ENCODE data around the gene SNCAIP.
"Not testable (repeated sequence)": the region's sequence is repeated elsewhere in the genome, so short reads cannot be mapped to it uniquely, and the experiment has no call there.

SNCAIP gene

DNA sequence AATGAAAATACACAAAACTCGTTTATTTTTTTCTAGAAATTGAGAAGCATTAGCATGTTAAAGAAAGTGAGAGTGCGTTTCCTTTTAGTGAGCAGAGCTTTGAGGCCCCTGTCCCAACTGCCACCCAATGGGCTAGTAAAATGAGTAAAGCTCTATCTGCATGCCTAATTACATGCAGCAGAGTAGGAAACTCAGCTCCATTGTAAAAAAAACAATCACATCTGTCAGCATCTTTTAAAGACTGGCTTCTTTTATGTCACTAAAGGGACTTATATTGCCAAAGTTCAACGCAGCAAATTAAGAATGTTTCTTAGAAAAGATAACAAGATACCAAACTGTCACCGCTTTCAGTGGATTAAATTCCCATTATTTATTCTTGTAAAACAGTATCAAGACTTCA is 154.0 kb downstream of the SNCAIP start:
- no peak for DNase-seq (ENCODE audit: low read depth in 2 of 2)

DNA sequence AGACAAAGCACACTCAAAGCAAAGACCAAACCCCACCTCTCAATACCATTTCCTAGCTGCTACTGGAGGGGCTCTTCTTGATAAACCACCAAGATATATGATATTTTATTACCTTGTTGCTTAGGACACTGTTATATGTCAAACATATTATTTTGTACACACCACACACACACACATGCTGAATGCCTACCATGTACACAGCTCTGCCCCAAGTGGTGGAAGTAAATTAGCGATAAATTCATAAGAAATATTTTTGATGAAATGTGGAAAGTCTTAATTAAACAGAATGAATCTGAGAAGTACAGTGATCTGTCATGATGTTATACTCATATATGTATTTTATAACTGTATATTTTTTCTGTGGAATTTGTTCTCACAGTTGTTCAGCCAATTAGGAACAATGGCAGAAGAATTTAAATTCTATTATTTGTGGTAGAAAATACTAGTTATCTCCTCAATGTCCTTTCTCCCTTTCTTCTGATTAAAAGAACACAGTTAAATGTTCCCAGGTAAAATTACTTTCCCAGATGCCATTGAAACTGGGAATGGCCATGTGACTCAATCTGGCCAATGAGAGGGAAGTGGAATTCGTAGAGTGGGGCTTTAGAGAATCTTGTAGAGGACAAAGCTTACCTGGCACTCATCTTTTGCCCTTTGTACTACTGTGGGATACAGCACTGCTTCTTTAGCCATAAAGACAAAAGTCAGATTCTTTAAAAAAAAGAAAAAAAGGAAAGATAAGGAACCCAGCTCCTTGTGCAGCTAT is 156.5 kb downstream of the SNCAIP start:
- DNase-seq (ENCODE audit: low read depth in 2 of 2): no peak

DNA sequence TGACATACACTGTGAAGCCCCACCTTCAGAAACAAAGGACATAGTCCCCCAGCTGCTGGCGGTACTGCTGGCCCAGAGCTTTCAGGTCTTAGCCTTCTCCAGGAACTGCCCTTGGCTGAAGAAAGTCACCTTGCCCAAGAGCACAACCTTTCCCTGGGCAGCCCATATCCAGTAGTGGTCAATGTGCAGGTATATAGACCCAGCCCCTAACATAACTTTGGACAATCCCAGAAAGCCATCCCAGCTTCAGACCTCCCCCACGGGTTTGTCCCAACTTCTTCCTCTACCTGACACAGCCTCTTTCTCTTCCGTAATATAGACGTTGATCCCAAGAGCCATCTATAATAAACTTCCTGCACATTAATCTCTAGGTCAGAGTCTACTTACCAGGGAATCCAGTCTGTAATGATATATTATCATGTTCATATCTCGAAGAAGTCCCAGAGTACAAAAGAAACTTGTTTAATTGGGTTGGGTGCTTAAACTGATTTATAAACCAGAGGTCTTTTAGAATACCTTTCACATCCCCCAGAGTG is 157.4 kb downstream of the SNCAIP start:
- no peak for DNase-seq (ENCODE audit: low read depth in 2 of 2)

DNA sequence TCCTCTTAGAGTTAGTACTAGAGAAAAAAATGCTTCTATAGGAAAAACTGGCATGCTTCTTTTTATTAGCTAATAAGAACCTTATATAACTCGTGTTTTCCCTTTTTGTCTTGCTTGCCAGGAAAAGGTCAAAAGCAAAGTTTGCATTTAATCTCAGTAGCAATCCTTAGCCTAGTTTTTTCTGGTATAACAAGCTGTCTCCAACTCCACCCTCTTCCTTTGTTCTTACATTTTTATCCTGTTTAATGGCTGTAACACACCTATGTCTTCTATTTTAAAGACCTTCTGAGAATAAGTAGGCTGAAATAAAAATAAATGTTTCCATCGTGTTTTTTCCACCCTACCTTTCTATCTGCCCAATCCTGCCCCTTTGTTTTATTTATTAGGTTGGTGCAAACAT is 158.3 kb downstream of the SNCAIP start:
- DNase-seq (ENCODE audit: low read depth in 2 of 2): no peak

DNA sequence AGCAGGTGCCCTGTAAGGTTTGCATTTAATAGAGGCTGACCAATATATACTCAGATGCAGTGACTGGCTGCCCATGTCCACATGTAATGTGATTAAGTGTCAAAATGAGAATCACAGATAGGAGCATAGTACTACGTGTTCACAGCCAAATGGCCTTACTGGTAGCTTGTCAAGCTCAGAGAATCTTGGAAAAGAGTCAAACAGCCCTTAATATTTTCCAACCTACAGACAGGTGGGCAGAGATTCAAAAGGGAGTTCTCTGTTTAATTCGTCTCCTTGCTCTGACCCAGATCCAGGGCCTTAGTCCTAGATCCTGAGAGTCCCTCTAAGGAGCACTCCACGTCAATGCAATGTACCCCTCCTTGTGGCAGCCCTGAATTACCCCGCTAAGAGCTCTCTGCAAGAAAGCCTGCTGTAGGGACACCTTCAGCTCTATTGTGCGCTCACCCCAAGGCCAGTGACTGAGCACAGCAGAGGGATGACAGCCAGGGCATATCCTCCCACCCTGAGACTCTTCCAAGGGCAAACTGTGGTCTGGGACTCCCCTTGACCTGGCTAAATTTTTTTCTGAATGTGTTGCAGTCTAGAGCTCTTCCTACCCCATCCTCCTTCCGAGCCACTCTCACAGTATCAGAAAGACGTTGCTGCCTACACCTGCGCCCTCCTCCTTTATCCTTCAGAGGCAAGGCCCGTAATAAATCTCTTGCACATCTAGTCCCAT is 159.2 kb downstream of the SNCAIP start:
- no peak for DNase-seq (ENCODE audit: low read depth in 2 of 2)

DNA sequence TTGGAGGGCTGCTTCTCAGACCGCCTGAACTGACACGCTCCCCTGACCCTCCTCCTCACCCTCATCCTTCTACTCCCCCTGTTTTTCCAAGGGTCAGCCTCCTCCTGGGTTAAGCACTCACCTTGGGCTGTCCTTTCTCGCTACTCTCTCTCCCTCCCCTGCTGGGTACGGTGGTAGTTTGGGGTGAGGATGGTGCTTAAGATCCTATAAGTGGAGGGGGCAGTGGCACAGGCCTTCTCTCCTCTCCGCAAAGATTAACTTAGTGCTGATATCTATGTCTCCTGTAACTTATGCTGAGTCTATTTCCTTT is 159.7 kb downstream of the SNCAIP start:
- no peak for DNase-seq (ENCODE audit: low read depth in 2 of 2)

DNA sequence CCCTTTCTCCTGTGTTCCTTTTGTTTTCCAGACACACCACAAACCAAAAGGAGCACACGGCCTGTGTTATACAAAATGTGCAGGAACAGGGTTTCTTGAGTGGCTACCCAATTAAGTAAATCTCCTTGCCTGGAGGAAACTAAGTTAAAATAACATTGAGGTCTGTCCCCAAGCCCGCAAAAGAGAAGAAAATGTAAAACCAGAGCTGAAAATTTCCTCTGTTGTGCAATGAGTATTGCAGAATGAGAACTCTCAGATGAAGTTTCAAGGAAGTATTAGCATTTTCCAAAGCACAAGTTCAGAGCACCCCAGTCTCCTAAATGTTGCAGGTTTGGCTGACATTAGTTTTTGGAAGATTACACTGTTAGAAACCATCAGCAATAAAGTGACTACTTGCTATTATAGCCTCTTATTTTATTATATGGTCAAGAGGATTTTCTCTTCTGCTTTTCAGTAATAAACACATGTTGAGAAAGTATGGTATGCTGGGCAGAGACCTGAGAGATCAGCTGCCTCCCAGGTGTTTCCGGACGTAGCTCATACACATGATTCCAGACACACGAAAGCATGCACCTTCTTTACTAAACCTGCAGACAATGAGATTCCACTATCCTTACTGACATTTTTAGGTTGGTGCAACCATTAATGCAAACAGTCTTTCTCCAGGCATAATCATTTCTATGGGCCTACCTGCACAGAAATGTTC is 161.3 kb downstream of the SNCAIP start:
- DNase-seq (ENCODE audit: low read depth in 2 of 2): no peak

DNA sequence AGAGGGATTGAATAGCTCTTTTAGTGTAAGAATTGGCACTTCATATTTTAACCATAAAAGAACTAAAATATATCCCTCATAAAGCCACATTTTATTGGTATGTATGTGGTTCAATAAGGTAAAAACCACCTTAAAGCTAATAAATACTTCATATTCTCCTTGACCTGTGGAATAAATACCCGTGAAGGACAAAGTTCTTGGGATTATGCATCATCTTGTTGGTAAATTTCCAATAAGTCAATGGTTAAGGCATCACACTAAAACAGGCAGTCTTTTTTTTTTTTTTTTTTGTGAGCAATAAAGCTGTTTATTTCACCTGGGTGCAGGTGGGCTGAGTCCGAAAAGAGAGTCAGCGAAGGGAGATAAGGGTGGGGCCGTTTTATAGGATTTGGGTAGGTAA is 161.9 kb downstream of the SNCAIP start:
- no peak for DNase-seq (ENCODE audit: low read depth in 2 of 2)

DNA sequence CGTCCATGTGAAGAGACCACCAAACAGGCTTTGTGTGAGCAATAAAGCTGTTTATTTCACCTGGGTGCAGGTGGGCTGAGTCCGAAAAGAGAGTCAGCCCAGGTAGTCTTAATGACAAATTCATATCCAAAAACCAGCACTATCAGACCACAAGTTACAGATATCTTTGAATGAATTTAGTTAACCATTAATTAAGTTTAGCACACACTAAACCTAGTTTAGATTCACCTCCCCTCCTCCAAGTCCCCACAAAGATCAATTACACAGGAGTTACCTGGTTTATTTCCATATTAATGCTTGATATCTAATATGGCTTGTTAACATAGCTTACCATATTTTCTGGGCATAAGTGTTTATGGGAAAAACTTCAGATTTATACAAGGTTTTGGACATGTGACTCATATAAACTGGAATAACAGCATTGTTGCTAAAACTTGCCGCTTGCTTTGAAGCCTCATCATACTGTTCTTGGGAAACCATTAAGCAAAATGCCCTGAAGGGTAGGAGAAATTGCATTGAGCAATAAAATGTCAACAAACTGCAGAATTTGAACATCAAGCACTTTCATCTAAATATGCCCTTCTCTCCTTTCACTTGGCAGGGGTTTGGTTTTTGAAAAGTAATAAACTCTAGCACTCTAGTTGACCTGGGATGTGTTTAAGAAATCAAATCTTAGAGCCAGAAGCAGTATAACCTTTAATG is 166.9 kb downstream of the SNCAIP start:
- DNase-seq (ENCODE audit: low read depth in 2 of 2): no peak

DNA sequence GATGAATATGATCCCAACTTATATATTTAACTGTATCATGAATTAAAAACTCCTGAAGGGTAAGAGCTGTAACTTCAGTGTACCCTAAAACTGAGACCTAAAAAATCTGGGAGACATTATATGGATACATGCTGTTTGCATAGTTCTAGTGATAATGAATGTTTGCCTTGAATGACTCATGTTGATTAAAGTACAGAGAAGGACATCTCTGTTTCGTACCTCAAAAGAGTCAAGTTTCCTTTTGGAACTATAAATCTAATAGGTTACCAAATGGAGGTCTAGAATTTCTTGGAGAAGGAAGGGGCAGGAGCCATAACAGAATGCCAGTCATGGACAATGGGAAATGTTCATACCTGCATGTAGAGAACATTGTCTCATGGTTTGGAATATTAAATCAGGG is 168.1 kb downstream of the SNCAIP start:
- DNase-seq (ENCODE audit: low read depth in 2 of 2): no peak

DNA sequence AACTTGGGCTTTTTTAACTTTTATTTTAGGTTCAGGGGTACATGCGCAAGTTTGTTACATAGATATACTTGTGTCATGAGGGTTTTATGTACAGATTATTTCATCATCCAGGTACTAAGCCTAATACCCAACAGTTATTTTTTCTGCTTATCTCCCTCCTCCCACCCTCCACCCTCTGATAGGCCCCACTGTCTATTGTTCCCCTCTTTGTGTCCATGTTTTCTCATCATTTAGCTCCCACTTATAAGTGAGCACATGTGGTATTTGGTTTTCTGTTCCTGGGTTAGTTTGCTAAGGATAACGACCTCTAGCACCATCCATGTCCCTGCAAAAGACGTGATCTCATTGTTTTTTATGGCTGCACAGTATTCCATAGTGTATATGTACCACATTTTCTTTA is 172.1 kb downstream of the SNCAIP start:
- DNase-seq (ENCODE audit: low read depth in 2 of 2): no peak

DNA sequence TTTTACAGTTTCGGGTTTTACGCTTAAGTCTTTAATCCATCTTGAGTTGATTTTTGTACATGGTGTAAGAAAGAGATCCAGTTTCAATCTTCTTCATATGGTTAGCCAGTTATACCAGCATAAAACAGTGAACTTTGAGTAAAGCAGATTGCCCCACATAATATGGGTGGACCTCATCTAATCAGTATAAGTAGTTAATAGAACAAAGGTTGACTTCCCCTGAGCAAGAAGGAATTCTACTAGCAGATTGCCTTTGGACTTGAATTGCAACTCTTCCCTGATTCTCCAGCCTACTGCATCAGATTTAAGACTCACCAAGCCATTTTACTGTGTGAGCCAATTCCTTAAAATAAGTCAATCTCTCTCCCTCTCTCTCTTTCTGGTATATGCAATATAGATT is 173.2 kb downstream of the SNCAIP start:
- DNase-seq (ENCODE audit: low read depth in 2 of 2): no peak

DNA sequence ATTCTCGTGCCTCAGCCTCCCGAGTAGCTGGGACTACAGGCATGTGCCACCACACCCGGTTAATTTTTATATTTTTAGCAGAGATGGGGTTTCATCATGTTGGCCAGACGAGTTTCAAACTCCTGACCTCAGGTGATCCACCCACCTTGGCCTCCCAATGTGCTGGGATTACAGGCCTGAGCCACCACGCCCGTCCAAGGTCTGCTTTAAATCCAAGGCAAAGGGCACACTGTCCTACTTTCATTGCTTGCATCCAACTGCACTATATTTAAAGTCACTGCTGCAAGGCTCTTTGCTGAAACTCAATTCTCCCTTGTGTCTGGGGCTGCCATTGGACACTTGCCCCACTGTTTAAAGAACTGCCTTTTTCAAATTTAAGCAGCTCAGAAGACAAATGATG is 174.6 kb downstream of the SNCAIP start:
- not testable (repeated sequence) for DNase-seq (ENCODE audit: low read depth in 2 of 2)

DNA sequence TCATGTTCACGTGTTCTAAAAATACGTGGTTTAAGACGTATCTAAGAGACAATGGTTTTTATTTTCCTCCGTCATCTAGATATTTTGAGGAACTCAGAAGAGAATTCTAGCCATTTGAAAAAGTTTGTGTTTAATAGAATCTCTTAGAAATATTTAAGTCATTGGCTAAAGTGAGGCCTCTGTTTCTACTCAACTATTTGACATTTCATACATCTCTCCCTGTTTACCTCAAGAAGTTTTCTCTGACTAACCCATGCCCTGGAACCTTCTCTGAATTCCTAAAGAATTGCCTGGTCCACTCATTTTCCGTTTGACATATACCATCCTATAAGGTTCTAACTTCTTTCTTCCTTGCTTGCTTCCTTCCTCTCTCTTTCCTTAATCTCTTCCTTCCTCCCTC is 178.7 kb downstream of the SNCAIP start:
- DNase-seq (ENCODE audit: low read depth in 2 of 2): no peak

DNA sequence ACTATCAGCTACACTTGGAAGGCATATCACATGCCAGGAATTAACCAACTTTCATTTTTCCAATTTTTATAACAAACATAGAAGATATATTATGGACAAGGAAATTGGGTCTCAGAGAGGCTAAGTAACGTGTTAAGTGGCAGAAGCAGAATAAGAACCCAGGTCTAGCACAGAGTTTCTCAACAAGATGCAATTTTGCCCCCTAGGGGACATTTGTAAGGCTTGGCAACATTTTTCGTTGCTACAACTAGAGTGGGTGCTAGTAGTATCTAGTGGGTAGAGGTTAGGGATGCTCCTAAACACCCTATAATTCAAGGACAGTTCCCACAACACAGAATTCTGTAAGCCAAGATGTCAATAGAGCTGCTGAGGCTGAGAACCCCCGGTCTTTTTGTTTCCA is 180.6 kb downstream of the SNCAIP start:
- DNase-seq (ENCODE audit: low read depth in 2 of 2): no peak

DNA sequence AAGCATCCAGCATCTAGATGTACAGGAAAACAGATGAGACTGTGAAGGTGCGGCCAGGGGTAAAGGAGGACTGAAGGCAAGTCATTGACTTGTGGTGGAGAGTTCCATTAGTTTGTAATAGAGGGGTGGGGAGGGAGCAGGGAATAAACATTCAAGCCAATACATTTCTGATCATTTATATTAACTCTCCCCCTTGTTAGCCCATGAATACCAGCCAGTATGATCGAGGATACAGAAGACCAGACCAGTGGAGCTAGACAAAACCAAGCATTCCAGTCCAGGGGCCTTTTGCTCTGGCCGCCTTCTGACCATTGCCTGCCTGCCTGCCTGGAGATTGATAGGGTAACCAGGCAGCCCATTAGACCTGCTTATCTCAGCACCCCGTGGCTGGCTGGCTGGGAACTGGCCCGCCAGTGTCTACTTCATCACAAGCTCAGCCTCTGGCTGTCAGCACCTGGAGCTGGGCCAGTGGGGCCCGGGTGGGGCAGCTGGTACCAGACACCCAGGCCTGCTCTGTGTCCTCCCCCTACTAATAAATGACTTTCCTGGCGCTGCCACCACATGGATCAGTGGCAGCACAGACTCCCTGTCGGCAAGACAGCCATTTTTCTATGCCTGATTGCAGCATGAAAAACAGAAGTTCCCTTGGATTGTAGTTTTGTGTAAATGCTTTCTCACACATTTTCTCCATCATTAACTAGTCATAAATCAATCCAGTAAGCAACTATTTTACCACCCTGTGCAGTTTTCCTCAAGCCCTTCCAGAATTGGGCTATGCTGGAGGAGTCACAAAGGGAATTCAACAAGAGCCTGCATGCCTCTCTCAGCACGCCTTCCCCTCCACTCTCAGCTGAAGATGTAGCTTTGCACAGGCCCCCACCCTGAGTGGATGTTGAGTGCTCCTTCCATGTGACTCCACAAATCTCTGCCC is 181.3 kb downstream of the SNCAIP start:
- DNase-seq (ENCODE audit: low read depth in 2 of 2): no peak

DNA sequence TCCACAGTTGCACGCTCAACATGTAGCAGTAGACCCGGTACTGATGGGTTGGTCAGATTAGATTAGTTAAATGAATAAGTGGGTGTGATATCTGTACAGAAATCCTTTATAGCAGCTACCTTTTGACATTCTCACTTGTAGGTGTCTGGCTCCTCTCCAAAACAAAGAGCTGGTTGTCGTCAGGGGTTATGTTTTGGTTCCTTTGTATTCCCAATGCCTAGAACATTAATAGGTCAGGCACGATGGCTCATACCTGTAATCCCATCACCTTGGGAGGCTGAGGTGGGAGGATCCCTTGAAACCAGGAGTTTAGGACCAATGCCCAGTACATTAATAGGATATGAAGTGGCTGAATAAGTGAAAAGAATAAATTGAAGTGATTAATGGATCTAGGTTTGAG is 182.1 kb downstream of the SNCAIP start:
- no peak for DNase-seq (ENCODE audit: low read depth in 2 of 2)

DNA sequence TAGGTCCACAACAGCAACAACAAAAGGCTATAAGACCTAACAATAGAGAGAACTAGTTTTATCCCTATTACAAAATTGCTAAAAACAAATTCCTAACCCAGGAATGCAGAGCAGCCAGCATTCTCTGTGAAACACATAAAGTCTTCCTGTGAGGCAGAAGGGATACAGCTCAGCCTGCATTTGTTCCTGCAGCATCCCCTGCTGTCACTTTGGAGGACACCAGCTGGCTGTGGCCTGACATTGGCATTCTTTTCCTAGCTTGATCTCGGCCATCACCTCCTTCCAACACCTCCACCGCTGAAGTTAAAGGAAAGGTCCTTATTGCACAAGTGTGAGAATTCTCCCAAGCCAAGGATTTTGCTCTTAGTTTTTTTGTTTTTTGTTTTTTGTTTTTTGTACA is 186.1 kb downstream of the SNCAIP start:
- DNase-seq (ENCODE audit: low read depth in 2 of 2): no peak

DNA sequence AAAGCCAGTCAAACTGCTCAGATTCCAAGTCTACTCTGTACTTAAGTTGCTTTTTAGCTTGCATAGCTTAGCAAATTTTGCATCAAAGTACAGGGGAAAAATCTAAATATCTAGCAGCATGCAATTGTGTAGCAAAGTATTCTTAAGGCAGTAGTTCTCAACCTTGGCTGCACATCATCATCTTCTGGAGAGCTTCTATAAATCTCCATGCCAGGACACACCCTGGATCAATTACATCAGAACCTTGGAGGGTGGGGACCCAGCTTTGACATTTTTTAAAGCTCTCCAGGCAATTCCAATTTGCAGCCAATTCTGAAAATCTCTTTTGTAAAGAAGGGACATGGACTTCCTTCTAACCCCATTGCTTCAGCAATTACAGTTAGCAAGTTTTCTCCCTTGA is 187.5 kb downstream of the SNCAIP start:
- no peak for DNase-seq (ENCODE audit: low read depth in 2 of 2)

DNA sequence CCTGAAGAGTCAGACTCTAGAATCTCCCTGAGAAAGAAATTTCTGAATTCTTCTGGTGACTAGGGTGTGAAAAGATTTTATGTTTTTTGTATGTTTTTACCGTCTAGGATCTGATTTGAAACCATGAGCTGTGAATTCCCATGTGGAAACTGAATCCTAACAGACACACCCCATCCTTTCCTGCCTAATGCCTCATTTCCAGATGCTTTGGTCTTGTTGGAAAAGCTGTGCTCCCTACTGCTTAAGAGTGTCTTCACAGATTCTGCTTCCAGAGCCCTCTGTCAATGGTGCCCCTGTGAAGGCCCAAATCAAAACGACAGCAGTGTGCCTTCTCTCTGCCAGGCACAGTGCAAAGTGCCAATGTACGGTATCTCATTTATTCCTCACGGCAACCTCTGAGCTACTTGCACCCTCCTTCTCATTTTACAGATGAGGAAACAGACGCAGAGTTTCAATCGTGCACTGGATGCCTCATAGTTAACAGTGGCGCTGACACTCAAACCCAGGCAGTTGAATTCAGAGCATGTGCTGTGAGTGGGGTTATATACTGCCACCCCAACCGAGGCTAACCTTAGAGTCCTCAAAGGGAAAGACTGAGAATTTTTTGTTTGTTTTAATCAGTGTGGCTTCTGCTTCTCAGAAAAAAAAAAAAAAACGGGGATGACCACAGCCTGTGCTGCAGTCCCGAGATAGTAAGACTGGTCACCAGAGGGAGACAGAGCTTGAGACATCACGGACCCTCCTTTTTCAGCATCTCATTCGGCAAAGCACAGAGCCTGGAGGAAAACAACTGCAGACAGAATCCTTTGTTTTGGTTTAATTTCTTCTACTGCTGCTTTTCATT is 188.4 kb downstream of the SNCAIP start:
- DNase-seq (ENCODE audit: low read depth in 2 of 2): no peak
